Prostate gland (tissue), 2 donors: ENCODE results near the gene RIMS1.

Experiments
- POLR2A ChIP-seq: fragments of 450-650 bp; IDR thresholded peaks from one replicate; pipeline ENCODE4 v1.6.1; 2016; ENCODE audit warnings: antibody characterized with exemption, mild to moderate bottlenecking
- POLR2AphosphoS5 ChIP-seq: sonication (generic); formaldehyde crosslinking; IDR thresholded peaks from one replicate; pipeline ENCODE4 v1.6.1; 2017; ENCODE audit warnings: antibody characterized with exemption
- TF ChIP-seq, protein P1 (sequence below), 4 experiments: fragments of 200-600 bp in 2 of 4; fragments of 450-650 bp in 2 of 4; sonication (generic) in 2 of 4; IDR thresholded peaks; 1 replicate in 3 of 4; 2 replicates in 1 of 4; pipeline ENCODE4 v1.5.1; 2016 to 2019; ENCODE audit warnings: antibody characterized with exemption in 4 of 4, mild to moderate bottlenecking in 2 of 4, moderate library complexity in 2 of 4

GRCh38 chr6:72064399-72064975, 178.1 kb downstream of the RIMS1 start:
- TF ChIP-seq, protein P1, sequence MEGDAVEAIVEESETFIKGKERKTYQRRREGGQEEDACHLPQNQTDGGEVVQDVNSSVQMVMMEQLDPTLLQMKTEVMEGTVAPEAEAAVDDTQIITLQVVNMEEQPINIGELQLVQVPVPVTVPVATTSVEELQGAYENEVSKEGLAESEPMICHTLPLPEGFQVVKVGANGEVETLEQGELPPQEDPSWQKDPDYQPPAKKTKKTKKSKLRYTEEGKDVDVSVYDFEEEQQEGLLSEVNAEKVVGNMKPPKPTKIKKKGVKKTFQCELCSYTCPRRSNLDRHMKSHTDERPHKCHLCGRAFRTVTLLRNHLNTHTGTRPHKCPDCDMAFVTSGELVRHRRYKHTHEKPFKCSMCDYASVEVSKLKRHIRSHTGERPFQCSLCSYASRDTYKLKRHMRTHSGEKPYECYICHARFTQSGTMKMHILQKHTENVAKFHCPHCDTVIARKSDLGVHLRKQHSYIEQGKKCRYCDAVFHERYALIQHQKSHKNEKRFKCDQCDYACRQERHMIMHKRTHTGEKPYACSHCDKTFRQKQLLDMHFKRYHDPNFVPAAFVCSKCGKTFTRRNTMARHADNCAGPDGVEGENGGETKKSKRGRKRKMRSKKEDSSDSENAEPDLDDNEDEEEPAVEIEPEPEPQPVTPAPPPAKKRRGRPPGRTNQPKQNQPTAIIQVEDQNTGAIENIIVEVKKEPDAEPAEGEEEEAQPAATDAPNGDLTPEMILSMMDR (IDR thresholded peaks at IDR 0.05): no peak
- TF ChIP-seq POLR2A (no peak), POLR2AphosphoS5 (no peak)
